HG03108 (cell line): ENCODE data around the gene FADS1.

Experiments used
- ATAC-seq: cut with Tn5 transposase; IDR thresholded peaks from one replicate; pipeline ENCODE4 v1.9.1; 2021; ENCODE audit warnings: moderate library complexity; ENCODE audit not compliant: unreplicated experiment

FADS1 gene

DNA sequence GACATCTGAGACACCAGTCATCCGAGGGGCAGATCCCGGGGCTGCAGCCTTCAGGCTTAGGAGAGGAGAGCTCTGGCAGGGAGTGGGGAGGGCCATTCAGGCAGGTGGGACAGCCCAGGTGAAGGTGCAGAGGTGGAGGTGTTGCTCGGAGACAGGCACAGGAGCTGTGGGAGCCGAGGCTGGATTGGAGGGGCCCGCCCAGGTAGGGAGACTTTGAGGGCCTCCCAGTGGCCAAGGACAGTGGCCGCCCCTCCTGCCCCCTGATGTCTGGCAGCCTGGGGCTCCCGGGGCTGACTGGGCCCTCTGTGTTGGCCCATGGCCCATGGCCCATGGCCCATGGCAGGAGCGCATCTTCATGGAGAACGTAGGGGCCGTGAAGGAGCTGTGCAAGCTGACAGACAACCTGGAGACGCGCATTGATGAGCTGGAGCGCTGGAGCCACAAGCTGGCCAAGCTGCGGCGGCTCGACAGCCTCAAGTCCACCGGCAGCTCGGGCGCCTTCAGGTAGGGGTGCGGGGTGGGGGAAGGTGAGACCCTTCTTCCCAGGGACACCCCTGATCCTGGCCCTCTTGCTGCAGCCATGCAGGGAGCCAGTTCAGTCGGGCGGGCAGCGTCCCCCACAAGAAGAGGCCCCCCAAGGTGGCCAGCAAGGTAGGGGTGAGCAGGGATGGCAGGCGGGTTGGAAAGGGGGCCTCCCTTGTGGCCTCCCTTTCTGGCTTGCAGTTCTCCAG, 37.7 kb downstream of the FADS1 start:
- no peak for ATAC-seq

GRCh38 chr11:61778357-61778886, 38.4 kb downstream of the FADS1 start:
- ATAC-seq, result no peak

DNA sequence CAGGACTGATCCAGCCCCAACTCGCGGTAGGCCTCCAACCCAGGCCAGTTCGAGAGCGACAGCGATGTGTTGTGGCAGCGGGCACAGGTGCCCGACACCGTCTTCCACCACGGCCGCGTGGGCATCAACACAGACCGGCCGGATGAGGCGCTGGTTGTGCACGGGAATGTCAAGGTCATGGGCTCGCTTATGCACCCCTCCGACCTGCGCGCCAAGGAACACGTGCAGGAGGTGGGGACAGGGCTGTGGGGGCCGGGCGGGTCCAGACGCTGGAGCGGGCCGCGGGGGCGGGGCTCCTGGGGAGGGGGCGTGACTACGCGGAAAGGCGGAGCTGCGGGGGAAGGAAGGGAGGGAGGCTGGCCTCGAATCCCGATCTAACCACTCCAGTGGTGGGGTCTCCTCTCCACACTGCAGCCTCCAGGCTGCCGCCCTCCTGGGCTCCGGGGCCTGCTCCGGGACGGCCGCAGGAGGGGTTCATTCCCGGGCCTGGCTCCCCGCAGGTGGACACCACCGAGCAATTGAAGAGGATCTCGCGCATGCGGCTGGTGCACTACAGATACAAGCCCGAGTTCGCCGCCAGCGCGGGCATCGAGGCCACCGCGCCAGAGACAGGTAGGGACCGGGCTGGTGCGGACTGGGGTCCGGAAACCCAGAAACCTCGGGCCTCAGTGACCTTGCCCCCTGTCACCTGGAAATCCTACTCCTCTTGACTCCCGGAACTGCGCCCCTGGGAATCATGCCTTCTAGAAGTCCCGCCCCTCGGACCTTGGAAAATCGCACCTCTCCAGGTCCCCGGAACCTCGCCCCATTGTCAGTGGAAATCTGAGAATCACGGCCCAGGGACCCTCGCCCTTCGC, 39.3 kb downstream of the FADS1 start:
- ATAC-seq, result no peak

DNA sequence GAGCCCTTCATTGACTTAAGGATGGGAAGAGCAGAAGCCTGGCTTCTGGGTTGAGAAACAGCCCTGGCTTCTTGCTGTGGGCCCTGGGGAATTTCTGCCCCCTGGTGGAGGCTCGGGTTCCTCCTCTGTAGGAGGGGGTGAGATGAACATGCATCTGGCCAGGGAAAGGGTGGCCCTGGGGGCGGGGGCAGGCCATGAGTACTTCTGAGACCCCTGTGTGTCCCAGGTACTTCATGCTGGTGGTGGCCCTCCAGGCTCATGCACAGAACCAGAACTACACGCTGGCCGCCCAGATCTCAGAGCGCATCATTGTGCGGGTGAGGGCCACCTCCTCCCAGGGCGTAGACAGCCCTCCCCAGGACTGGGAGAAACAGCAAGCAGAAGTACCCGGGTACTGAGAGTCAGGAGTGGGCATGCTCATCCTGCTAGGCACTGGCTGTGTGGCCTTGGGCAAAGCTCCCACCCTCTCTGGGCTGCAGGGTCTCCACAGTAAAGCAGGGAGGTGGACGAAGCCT, 40.2 kb downstream of the FADS1 start:
- no peak for ATAC-seq

DNA sequence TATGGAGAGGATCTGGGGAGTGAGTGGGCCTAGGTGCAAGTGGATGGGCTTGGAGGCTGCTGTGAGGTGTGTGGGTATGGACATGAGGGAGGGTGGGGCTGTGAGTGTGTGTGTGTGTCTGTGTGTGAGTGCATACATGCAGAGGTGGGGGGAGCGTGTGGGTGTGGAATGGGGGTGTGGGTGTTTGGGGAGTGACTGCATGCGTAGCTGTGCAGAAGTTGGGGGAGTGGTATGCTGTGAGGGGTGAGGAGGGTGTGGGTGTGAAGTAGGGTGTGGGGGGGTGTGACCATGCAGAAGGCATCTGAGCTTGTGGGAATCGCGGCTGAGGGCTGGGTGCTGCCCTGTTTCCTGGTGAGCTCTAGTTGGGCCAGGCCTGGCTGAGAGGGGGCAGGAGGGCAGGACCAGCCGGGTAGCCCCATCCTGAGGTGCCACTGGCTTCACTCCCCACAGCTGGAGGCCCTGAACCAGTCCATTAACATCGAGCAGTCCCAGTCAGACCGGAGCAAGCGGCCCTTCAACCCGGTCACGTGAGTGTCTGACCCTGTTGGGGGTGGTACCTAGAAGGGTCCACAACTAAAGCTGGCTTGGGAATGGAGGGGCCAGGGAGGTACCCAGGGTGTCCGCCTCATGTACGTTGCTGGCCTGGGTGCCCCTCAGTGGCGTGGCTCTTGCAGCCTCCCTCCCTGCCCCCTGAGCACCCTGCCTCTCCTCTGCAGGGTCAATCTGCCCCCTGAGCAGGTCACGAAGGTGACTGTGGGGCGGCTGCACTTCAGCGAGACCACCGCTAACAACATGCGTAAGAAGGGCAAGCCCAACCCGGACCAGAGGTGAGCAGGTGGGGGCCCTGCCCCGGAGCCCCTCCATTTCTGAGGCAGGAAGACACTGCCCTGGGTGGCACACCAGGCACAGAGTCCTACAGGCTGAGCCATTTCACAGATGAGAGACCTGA, 40.9 kb downstream of the FADS1 start:
- ATAC-seq, result no peak

GRCh38 chr11:61775106-61775505, 41.7 kb downstream of the FADS1 start:
- no peak for ATAC-seq

- no peak for ATAC-seq
These were observed 42.4 kb downstream of the FADS1 start for GRCh38 chr11:61774411-61774810.

GRCh38 chr11:61773809-61774208, 43.0 kb downstream of the FADS1 start:
- no peak for ATAC-seq

DNA sequence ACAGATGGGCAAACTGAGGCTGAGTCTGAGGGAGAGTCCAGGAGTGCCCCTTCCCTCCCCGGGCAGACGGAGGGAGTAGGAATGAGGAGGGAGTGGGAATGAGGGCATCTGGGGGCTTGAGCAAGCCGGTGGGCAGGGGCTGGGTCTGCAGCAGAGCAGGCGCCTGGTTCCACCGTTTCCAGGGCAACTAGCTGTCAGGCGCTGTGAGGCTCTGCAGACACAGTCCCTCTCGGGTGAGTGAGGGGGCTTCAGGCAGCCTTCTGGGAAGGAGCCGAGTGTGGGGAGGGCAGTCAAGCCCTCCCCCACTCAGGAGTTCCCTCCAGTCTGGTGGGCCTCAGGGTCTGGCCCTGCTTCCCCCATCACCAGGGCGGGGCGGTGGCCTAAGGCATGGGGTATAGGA, 43.4 kb downstream of the FADS1 start:
- no peak for ATAC-seq

DNA sequence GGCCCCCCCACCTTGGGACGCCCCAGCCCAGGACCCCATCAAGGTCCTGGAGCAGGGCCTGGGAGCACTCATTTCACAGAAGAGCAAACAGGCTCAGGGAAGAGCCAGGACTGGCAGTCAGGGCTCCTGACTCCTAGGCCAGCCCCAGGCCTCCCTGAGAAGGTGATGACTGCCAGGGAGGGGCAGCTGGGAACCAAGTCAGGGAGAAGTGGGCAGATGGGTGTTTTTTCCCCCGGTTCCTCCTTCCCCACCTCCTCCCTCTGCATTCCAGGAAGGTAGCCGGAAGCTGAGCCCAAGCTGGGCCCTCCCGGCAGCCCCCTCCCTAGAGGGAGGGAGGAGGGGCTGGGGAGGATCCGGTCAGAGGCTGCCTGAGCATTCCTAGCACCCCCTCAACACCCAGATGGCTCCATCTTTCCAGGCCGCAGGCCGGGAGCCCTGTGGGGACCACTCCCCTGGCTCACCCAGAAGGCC, 44.8 kb downstream of the FADS1 start:
- ATAC-seq, result no peak

GRCh38 chr11:61771195-61771894, 45.5 kb downstream of the FADS1 start:
- no peak for ATAC-seq

DNA sequence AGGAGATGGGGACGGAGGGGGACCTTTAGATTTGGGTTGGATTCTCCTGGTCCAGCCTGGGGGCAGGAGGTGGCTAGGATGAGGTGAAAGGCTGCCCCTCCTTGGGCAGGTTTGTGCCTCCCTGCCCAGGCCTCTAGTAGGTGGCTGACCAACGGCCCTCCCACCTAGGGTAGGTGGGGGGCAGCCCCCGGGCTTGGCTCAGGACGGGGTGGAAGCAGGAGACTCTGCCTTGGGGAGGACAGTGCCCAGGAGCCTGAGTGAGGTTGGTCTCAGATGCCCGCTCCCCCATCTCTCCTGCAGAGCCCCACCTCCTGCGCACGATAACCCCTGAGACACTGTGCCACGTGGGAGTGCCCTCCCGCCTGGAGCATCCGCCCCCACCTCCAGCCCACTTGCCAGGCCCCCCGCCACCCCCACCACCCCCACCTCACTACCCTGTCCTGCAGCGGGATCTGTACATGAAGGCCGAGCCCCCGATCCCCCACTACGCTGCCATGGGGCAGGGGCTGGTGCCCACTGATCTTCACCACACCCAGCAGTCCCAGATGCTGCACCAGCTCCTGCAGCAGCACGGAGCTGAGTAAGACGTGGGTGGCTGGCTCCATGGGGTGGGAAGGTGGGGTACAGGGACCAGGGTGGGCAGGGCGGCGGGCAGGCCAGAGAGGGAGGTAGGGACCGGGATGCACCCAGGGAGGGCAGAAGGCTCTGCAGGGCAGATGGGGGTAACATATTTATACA, 46.7 kb downstream of the FADS1 start:
- no peak for ATAC-seq

DNA sequence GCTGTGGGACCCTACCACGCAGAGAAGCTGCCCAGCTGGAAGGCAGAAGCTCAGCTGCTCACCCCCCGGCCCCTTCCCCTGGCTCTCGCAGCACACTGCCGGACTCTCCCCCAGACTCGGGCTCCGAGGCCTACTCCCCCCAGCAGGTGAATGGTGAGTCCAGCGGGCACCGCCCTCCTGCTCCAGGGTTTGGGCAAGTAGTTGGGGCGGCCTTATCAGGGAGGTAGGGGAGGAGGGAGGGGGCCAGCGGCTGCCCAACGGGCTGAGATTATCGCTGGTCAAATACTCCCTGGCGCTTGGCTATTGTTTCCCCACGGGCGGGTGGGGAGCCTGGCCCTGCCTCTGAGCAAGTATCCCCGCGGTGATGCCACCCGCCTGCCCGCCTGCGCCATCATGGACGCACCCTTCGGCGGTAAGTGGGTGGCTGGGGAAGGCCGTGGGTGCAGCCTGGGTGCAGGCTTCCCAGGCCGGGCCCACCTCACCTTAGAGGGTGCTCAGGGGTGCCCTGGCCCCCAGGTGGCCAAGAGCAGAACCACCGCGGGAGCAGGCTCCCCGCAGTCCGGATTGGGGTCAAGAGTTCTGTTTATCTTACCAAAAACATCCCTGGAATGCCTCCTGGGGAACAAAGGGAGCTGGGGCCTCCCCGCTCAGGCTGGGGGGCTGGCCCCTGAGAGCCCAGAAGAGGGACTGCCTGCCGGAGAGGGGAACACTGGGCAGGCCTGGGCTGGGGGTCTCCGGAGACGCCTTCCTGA, 47.5 kb downstream of the FADS1 start:
- ATAC-seq, result no peak

DNA sequence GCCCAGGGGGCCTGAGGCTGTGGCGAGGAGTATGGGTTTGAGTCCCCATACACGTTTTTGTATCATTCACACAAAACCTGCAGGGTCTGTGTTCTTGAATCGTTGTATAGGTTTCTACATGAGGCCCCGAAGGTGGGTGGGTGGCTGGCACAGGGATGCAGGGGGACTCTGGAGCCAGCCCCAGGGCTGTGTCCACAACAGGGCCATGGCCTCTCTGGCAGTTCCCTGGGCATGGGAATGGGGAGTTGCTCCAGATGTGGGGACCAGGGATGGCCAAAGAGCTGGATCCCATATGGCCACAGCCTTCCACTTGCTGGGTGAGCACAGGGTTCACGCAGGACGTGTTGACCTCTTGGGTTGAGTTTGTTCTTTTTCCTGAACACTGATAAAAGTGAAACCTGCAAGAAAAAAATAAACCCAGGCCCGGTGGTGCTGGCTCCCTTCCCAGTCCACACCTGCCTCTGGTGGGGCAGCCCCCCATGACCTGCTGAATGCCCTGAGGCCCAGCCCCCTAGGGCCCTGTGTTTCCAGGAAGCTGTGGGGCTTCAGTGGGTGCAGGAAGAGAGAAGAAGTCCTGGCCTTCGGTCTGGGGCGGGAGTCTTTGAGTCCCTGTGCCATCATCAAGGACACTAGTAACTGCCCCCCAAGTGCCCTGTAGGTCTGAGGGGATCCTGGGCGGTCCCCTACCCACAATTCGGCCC, 48.3 kb downstream of the FADS1 start:
- ATAC-seq, result no peak

GRCh38 chr11:61766353-61766841, 50.4 kb downstream of the FADS1 start:
- no peak for ATAC-seq

DNA sequence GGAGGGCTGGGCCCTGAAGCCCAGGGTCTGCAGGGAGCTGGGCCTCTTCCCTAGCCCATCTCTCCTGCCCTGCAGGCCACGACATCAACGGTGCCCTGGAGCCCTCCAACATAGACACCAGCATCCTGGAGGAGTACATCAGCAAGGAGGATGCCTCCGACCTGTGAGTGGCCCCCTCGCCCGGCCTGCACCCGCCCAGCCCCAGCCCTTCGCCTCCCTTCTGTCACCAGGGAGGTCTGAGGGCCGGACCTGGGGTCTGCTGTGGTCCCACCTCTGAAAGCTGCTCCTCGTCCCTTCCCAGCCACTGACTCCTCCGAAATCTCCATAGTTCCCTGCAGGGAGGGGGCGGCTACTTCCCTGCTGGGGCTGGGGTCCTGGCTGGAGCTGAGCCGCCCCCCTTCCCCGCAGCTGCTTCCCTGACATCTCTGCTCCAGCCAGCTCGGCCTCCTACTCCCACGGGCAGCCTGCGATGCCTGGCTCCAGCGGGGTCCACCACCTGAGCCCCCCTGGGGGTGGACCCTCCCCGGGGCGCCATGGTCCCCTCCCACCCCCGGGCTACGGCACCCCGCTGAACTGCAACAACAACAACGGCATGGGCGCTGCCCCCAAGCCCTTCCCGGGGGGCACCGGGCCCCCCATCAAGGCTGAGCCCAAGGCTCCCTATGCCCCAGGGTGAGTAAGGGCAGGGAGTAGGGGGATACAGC, 51.1 kb downstream of the FADS1 start:
- ATAC-seq, result no peak

GRCh38 chr11:61764606-61765260, 52.1 kb downstream of the FADS1 start:
- no peak for ATAC-seq
